ENCODE data around the gene ABLIM3. TPM values are rescaled to one million over a fixed set of nuclear protein-coding genes. Genes with fewer than 3 reads are reported as not detected.
"Not testable (repeated sequence)": the region's sequence is repeated elsewhere in the genome, so short reads cannot be mapped to it uniquely, and the experiment has no call there.

ABLIM3 gene
- polyA plus RNA-seq, 1 donor = 1.1 TPM

DNA sequence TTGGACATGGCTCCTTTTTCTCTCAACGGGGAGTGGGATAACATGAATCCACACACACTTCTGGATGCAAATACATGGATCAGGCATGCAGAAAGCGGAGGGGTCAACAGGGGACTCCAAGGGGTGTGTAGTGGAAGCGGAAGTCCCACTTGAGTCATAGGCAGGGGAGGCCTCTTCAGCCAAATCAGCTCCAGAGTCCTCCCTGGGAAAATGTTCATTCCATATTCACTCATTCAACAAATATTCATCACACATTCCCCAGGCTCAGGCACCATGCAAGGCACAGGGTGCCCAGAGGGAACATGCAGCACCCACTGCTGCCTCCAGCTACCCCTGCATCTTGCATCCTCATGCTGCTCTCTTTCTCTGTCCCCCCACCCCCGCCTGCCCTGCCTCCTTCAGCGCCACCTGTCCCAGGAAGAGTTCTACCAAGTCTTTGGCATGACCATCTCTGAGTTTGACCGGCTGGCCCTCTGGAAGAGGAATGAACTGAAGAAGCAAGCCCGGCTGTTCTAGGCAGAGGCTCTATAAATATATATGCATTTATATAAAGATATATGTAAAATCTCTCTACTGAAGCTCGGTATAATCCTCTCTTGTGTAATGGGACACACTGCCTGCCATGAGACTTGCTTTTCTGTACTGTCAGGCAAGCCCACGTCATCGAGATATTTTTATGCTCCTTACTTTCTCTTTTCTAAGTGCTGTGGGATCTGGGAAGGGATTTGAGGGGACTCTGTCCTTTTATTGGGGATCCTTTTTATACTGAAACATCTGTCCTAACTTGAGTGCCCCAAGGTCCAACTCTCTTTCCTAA lies 116.8 kb downstream of the ABLIM3 start:
- no peak for DNase-seq

- no peak for DNase-seq
These were observed 119.5 kb downstream of the ABLIM3 start for GRCh38 chr5:149260761-149261160.

DNA sequence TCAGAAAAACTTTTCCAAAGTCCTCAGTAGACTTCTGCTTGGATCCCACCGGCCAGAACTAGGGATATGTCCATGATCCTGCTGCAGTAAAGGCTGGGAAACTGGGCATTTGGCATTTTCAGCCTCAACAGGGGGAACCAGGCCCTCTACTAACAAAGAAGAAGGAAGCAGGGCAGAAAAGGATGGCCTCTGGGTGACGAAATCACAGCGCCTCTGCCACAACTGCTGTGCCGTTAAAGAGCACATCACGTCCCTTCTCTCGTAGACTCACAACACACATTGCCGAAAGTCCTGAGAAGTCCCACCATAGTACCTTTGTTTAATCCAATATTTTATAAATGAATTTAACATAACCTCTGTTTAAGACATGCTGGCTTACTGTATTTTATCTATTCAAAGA lies 120.0 kb downstream of the ABLIM3 start:
- DNase-seq = no peak

- no peak for DNase-seq
These were observed 121.0 kb downstream of the ABLIM3 start for GRCh38 chr5:149262315-149262714.

DNA sequence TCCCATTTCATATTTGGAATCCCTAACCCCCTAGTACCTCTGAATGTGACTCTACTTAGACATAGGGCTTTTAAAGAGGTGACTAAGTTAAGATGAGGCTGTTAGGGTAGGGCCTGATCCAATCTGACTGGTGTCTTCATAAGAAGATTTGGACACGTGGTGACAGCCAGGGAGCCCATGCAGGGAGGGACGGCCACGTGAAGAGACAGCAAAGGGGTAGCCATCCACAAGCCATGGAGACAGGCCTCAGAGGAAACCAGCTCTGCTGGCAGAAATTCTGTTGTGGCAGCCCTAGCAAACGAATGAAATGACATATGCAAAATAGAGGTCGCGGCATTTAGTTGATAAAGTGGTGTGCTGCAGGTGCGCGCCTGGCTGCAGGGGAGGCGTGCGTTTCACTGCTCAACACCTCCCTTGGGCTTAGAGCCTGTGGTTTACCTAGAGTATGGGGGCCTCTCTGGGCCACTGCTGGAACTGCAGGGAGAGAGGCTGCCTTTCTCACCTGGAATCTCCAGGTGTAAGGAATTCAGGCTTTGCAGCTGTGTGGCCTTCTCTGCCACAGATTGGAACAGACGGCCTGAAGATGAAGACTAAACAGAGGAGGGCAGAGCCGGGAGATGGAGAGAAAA lies 123.3 kb downstream of the ABLIM3 start:
- DNase-seq = no peak

DNA sequence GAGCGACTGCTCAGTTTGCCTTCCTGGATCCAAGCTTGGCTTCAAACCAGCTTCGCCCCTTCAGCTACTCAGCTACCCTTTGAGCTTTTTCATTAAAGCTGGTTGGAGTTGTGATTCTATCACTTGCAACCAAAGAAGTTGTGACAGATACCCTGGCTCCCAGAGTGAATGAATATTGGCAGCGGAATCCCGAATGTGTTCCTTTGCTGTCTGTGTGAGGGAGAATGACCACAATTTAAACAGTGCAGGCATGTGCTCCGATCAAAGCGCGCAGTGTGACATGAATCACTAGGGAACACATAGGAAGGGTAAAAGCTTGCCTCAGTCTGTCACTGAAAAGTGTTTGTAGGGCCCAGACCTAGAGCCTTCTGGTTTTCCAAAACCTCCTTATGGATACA lies 123.8 kb downstream of the ABLIM3 start:
- DNase-seq = no peak

- no peak for DNase-seq
These were observed 124.3 kb downstream of the ABLIM3 start for GRCh38 chr5:149265597-149265996.

DNA sequence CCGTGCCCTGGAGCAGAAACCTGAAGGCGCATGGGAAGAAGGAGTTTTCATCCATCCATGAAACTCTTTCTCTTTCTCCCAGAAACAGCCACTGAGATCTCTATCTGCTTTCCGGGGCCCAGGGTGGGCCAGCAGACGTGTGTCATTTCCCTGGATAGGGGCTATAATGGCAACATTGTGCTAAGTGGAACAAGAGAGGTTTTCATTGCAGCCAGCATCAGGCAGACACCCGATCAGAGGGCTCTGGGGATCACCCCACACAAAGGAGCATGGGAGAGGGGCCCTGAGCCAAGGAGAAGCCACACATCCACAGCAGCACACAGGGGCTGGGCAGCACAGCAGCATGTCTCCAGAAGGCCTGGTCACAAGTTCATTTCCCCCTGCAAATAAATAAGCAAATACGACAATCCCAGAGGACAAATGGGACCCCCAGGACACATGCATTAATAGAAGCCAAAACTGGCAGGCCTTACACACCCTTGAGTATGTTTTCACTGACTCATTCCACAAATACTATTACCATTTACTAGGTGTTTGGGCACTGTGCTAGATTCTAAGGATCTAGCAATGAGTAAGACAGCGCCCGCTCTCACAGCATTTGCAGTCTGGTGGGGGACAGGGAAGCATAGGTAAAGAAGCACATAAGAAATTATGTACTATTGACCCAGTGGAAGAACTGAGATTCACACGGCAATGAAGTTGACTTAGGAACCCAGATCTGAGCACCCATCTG lies 126.1 kb downstream of the ABLIM3 start:
- no peak for DNase-seq

- peak; percentile 21 for DNase-seq
These were observed 127.8 kb downstream of the ABLIM3 start for GRCh38 chr5:149268928-149269557.

- no peak for DNase-seq
These were observed 130.0 kb downstream of the ABLIM3 start for GRCh38 chr5:149271195-149271715.

DNA sequence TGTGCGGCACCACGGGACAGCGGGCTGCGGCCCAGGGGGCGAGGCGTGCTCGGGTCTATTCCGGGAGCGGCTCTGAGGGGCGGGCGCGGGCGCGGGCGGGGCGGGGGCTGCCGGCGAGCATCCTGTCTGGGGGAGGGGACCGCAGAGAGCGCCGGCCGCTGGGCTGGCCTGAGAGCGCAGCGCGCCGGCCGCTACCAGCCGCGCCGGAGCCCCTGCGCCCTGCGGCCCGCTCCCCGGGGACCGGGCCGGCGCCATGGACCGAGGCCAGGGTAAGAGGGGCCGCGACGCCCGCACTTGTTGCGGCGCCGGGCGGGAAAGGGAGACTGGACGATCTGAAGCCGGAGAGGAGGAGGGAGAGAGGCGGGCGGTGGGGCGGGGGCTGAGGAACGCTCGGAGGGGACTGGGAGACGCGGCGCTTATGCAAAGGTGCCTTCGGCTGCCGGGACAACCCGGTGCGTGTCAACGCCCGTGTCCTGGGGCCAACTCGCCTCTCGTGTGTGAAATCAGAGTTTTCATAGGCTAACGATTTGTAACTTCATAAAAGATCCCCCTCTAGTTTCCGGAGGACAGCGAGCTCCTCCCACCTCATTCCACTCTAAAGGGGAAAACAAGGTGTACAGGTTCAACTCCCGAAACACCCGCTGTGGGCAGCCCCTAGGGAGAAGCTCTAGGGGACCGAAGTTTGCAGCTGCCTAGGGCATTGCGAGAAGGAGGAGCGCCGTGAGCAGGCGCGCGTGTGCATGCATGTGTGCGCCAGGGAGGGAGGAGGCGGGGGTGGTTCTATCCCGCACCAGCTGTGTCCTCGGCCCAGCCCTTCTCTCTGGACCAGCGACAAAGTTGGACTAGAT lies 130.6 kb downstream of the ABLIM3 start, which contains the start of gene AFAP1L1:
Gene AFAP1L1 (plus strand): TSS at position 144 of the 848 bp plus-strand sequence. CDS start 110 bp downstream, at position 254.
- DNase-seq = no peak

DNA sequence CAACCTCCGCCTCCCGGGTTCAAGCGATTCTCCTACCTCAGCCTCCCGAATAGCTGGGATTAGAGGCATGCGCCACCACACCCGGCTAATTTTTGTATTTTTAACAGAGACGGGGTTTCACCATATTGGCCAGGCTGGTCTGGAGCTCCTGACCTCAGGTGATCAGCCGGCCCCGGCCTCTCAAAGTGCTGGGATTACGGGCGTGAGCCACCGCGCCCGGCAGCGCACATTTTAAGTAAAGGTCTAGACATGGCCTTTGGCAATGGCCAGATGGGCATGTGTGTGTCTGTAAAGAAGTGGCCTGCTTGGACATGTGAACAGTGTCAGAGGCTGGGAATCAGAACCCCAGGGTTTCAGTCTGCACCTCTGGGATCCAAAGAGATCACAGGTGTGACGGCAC lies 131.5 kb downstream of the ABLIM3 start:
- not testable (repeated sequence) for DNase-seq

GRCh38 chr5:149273237-149273636 lies 131.9 kb downstream of the ABLIM3 start:
- no peak for DNase-seq

DNA sequence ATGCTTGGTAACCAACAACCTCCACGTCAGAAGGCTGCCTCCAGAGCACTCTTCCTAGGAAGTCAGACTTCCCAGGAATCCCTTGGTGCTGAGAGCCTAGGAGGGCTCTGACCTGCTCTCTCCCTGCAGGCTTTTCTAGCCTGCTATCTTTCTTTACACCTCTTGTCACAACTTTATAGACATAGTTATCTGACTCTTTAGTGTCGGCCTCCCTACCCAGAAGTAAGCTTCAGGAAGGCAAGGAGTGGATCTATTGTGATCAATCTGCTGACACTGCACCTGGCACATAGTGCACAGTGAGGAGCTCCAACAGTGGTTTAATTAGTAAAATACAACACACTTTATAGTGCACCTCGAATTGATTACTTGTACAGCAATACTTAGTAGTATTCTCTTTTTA lies 132.7 kb downstream of the ABLIM3 start:
- no peak for DNase-seq

- no peak for DNase-seq
These were observed 133.6 kb downstream of the ABLIM3 start for GRCh38 chr5:149274939-149275338.

- DNase-seq = no peak
These were observed 136.5 kb downstream of the ABLIM3 start for GRCh38 chr5:149277801-149278200.

DNA sequence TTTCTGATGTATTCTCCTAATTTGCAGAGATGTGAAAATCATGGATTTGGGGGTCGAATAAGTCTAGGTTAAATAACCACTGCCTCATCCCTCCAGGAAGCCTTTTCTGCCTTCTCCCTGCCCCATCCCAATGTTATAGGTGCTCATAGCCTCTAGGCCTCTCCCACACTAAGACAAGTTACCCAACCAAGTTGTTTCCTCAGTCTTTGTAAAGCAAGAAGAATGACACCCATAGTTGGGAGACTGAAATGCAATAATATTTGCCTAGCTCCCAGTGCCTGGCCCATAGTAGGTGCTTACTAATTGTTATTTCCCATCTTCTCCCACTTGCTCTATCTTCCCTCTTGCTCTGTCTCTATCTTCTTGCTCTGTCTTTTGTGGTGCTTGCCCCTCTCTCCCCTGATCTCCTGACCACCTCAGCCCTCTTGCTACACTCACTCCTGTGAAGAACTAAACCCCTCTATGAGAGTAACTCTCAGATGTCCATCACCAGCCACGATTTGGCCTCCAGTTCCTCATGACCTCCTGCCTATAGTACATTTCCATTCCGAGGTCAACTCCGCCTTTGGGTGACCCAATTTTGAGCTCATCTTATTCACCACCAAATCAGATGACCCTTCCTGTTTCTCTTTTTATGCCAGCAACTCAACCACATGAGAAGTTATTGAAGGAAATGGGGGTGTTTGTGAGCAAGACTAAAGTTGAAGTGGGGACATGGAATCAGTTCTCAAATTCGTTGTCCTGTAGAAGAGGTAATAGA lies 137.3 kb downstream of the ABLIM3 start:
- no peak for DNase-seq

DNA sequence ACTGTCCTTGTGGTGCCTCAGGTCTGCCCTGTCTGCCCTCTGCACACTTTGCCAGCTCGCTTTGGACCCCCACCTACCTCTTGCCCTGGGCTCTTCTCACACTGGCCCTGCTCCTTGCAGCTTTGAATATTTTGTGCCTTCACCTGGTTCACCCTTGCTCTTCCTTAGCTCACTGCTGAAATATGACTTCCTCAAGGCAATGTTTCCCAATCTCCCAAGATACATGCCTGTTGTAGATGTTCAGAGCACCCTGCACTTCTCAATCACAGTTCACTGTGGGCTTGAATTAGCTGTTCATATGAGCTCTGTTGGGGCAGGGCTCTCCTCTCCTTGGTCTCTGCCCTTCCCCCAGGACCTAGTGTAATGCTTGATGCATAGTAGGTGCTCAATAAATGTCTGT lies 138.4 kb downstream of the ABLIM3 start:
- no peak for DNase-seq

DNA sequence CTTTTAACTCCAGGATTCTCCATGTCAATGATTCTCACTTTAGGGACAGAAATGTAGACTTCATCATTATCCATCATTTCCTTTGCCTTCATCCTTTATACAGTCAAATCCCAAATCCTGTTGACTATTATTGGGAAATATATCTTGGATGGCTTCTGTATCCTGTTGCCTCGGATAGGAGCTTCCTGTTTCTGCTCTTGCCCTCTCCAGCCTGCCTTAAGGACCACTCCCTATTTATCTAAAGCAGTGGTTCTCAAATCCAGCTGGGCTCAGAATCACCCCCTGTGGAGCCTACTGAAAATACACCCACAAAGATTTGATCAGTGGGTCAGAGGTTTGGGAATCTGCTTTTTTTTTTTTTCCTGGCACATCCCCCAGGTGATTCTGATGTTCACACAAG lies 138.8 kb downstream of the ABLIM3 start:
- no peak for DNase-seq

DNA sequence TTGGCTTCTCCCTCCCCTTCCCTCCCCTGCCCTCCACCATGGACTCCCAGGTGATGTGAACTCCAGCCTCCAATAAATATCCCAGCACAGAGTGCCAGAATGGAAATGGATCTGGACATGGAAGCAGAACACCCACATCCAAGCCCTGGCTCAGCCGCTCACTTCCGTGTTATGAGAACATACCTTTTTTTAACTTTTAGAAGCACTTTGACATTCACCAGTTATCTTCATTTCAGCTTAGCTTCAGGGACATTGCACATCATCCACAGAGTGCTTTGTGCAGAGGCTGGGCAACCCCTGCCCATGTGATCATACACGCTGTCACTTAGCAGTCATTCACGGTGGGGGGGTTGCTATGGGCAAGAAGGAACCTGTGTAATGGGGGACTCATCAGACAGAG lies 139.5 kb downstream of the ABLIM3 start:
- no peak for DNase-seq
